Naive thymus-derived CD4-positive, alpha-beta T cell (primary cell): Measurements from ENCODE around the gene KCTD10. TPM values are rescaled to one million over a fixed set of nuclear protein-coding genes. Genes with fewer than 3 reads are reported as not detected.

ENCODE experiments used
- ATAC-seq: fragments of 150-1000 bp; cut with Tn5 transposase; 2 replicates; pipeline ENCODE4 v1.10.0; 2021; ENCODE audit warnings: mild to moderate bottlenecking, moderate library complexity
- CTCF ChIA-PET: fragments of 350-600 bp; sonication (Branson Sonifier 250); formaldehyde crosslinking; loops from one replicate; lab custom pipeline; 2021; ENCODE audit warnings: antibody characterized with exemption; lab: Charles Lee
- POLR2A ChIA-PET: fragments of 350-600 bp; sonication (Branson Sonifier 250); formaldehyde crosslinking; loops from one replicate; lab custom pipeline; 2021; ENCODE audit warnings: antibody characterized with exemption, inconsistent platforms; lab: Charles Lee
- DNase-seq, 9 donors: peaks; one replicate each; pipeline versions ENCODE4 v3.0.0 to v3.0.0-alpha.2; 2020 to 2022; ENCODE audit warnings: mixed read lengths in 1 of 9
- H3K27ac ChIP-seq: one replicate; pipeline ENCODE4 v1.7.0; 2013; ENCODE audit warnings: mild to moderate bottlenecking, low read depth, low read length, moderate library complexity
- H3K27me3 ChIP-seq, 2 donors: one replicate each; pipeline ENCODE4 v1.7.0; 2013; ENCODE audit warnings: low read length in 2 of 2, mild to moderate bottlenecking in 2 of 2, moderate library complexity in 2 of 2; ENCODE audit not compliant: control insufficient read depth in 2 of 2, insufficient read depth in 2 of 2
- H3K36me3 ChIP-seq, 3 experiments: 1 replicate in 2 of 3; 2 replicates in 1 of 3; pipeline ENCODE4 v1.7.0; 2013; ENCODE audit warnings: low read length in 3 of 3, mild to moderate bottlenecking in 3 of 3, moderate library complexity in 1 of 3; ENCODE audit not compliant: insufficient read depth in 3 of 3, control insufficient read depth in 2 of 3
- H3K4me1 ChIP-seq, 2 donors: one replicate each; pipeline ENCODE4 v1.7.0; 2013; ENCODE audit warnings: low read length in 2 of 2, mild to moderate bottlenecking in 2 of 2, moderate library complexity in 1 of 2; ENCODE audit not compliant: control insufficient read depth in 2 of 2, insufficient read depth in 2 of 2
- H3K4me3 ChIP-seq: 2 replicates; pipeline ENCODE4 v1.7.0; 2013; ENCODE audit warnings: mild to moderate bottlenecking, low read length
- H3K9me3 ChIP-seq, 3 experiments: 1 replicate in 2 of 3; 2 replicates in 1 of 3; pipeline ENCODE4 v1.7.0; 2013; ENCODE audit warnings: low read length in 3 of 3; ENCODE audit not compliant: control insufficient read depth in 2 of 3
- H3K27ac Mint-ChIP-seq, 9 donors: one replicate each; pipeline ENCODE4 v1.8.0; 2020 to 2022; ENCODE audit warnings: mixed read lengths in 9 of 9, mild to moderate bottlenecking in 8 of 9, moderate library complexity in 5 of 9, inconsistent platforms in 2 of 9
- H3K27me3 Mint-ChIP-seq, 5 donors: one replicate each; pipeline ENCODE4 v1.8.0; 2021 to 2022; ENCODE audit warnings: mixed read lengths in 5 of 5, mild to moderate bottlenecking in 1 of 5
- H3K36me3 Mint-ChIP-seq, 5 donors: one replicate each; pipeline ENCODE4 v1.8.0; 2020 to 2022; ENCODE audit warnings: mixed read lengths in 5 of 5, mild to moderate bottlenecking in 3 of 5, inconsistent platforms in 1 of 5
- H3K4me1 Mint-ChIP-seq, 7 donors: one replicate each; pipeline ENCODE4 v1.8.0; 2020 to 2022; ENCODE audit warnings: mixed read lengths in 7 of 7, mild to moderate bottlenecking in 3 of 7, inconsistent platforms in 1 of 7
- H3K4me3 Mint-ChIP-seq, 10 donors: one replicate each; pipeline ENCODE4 v1.8.0; 2020 to 2022; ENCODE audit warnings: mild to moderate bottlenecking in 10 of 10, mixed read lengths in 10 of 10, moderate library complexity in 6 of 10, inconsistent platforms in 2 of 10
- H3K9me3 Mint-ChIP-seq, 11 donors: one replicate each; pipeline ENCODE4 v1.8.0; 2020 to 2022; ENCODE audit warnings: mixed read lengths in 11 of 11, mild to moderate bottlenecking in 4 of 11, inconsistent platforms in 1 of 11, moderate library complexity in 1 of 11
- intact Hi-C, 2 donors: fragments of 100-400 bp; cut with micrococcal nuclease; formaldehyde crosslinking; loops; one replicate each; pipeline ENCODE4 v1.15.1; 2023
- polyA plus RNA-seq, 2 donors: library from polyadenylated mRNA; unstranded; fragments of 300-500 nt; fragmentation: Illumina TruSeq; gene quantifications; one replicate each; pipeline ENCODE4 v1.2.3, GENCODE V29; 2021
- total RNA-seq, 6 experiments: library from RNA in 5 of 6; stranded (reverse) in 5 of 6; gene quantifications; 1 replicate in 5 of 6; 2 replicates in 1 of 6; pipeline ENCODE4 v1.2.3 and lab custom pipeline; 2021 to 2026

The KCTD10 gene
- total and polyA plus RNA-seq, 7 experiments from 2014 or later, result 15.4 to 41.1 (median 28.7) TPM

DNA sequence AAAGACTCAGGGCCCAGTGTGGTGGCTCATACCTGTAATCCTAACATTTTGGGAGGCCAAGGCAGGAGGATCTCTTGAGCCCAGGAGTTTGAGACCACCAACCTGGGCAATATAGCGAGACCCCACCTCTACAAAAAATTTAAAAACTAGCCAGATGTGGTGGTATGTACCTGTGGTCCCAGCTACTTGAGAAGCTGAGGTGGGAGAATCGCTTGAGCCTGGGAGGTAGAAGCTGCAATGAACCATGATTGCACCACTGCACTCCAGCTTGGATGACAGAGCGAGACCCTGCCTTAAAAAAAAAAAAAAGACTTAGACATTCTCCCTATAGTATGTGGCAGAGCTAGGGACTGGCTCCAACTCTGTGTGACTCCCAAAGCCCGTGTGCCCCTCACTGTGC, 3.3 kb upstream of the KCTD10 start:
- intact Hi-C loops, result no loop called here
- Mint-ChIP-seq H3K36me3 (peaks cover 4 to 17% (median 9%) of the 10 kb centered on the region in 5 donors), H3K9me3 (no peaks in the 10 kb centered on the region), H3K4me1 (peaks cover 22 to 50% (median 41%) of the 10 kb centered on the region in 7 donors), H3K4me3 (peak overlapping the region in 1 of 10 donors; percentile 96), H3K27me3 (no peaks in the 10 kb centered on the region), H3K27ac (no peak overlapping the region)
- Histone ChIP-seq H3K9me3 (no peaks in the 10 kb centered on the region), H3K27me3 (no peaks in the 10 kb centered on the region), H3K36me3 (peaks cover 5 to 33% (median 17%) of the 10 kb centered on the region in 3 experiments), H3K4me1 (peaks cover 21 to 26% of the 10 kb centered on the region in 2 donors), H3K4me3 (no peak overlapping the region), H3K27ac (no peak overlapping the region)
- DNase-seq (no peak), ATAC-seq (no peak)
- CTCF ChIA-PET, result interaction anchor here (0.9 kb wide), 1 partner anchor 47 kb away, joined by 3 read pairs; no protein-coding TSS in a partner anchor
- POLR2A ChIA-PET, result no interaction called here

- ATAC-seq (no peak), DNase-seq (no peak)
- H3K36me3 ChIP-seq, result peaks cover 0 to 27% (median 11%) of the 10 kb centered on the region in 3 experiments
- intact Hi-C loops, result loop anchor here (5.0 kb wide), 3 partner anchors 47 to 1717 kb away; partner anchors contain the start of genes ISCU (in 1 of the 2), PRDM4 (in 1 of the 2) and SART3 (in 1 of the 2)
- H3K27ac ChIP-seq, result no peak overlapping the region
- H3K27ac Mint-ChIP-seq, result peak overlapping the region in 2 of 9 donors; percentile 14 to 43
- H3K9me3 ChIP-seq, result no peaks in the 10 kb centered on the region
- H3K27me3 Mint-ChIP-seq, result no peaks in the 10 kb centered on the region
- no peaks in the 10 kb centered on the region for H3K27me3 ChIP-seq
- peaks cover 21 to 26% of the 10 kb centered on the region in 2 donors for H3K4me1 ChIP-seq
- ChIA-PET CTCF (no interaction called here), POLR2A (no interaction called here)
- no peak overlapping the region for H3K4me3 ChIP-seq
- peak overlapping the region in 6 of 10 donors; percentile 21 to 99 (median 84) for H3K4me3 Mint-ChIP-seq
- no peaks in the 10 kb centered on the region for H3K9me3 Mint-ChIP-seq
- peaks cover 22 to 53% (median 43%) of the 10 kb centered on the region in 7 donors for H3K4me1 Mint-ChIP-seq
- H3K36me3 Mint-ChIP-seq, result peaks cover under 1 to 11% (median 6%) of the 10 kb centered on the region in 5 donors
These were observed 2.7 kb upstream of the KCTD10 start for GRCh38 chr12:109479761-109480160.

- ChIA-PET CTCF (no interaction called here), POLR2A (interaction anchor here (1.2 to 2.2 kb wide), 2 partner anchors 45 to 95 kb away, joined by 3 to 9 read pairs; partner anchors contain the start of genes MMAB and MVK)
- DNase-seq (no peak), ATAC-seq (no peak)
- H3K36me3 Mint-ChIP-seq, result no peaks in the 10 kb centered on the region
- H3K4me1 Mint-ChIP-seq, result peaks cover 24 to 58% (median 49%) of the 10 kb centered on the region in 7 donors
- Histone ChIP-seq H3K4me3 (peak overlapping the region; percentile 93), H3K36me3 (peaks cover 0 to 12% (median 0%) of the 10 kb centered on the region in 3 experiments), H3K27me3 (no peaks in the 10 kb centered on the region), H3K4me1 (peaks cover 21 to 26% of the 10 kb centered on the region in 2 donors), H3K9me3 (no peaks in the 10 kb centered on the region), H3K27ac (peak overlapping the region; percentile 90)
- H3K27me3 Mint-ChIP-seq, result no peaks in the 10 kb centered on the region
- peak overlapping the region; percentile 89 to 99 (median 96) for H3K4me3 Mint-ChIP-seq
- peak overlapping the region; percentile 96 to 99 (median 98) for H3K27ac Mint-ChIP-seq
- intact Hi-C loops, result loop anchor here (1.0 to 5.0 kb wide), 9 partner anchors 45 to 1716 kb away; partner anchors contain the start of genes FAM222A (in 2 of the 2), MMAB (in 2 of the 2), MVK (in 2 of the 2) and C12orf76 (in 1 of the 2)
- H3K9me3 Mint-ChIP-seq, result no peaks in the 10 kb centered on the region
These were observed 839 bp upstream of the KCTD10 start for GRCh38 chr12:109477963-109478315.

DNA sequence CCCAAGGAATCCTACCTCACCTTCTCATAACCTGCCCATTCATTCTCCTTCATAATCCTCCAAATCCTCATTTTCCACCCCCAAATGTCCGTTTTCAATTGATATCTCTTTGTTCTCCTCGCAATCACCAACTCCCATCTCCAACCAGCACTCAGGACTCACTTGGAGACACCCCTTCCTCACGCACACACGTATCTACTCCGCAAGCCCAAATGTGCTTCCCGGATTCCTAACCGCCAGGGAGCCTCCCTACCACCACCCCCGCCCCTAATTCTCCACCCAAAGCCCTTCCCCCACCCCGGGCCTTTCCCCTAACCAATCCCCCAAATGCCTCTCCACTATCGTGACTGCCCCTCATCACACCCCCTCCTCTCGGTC, 304 bp downstream of the KCTD10 start:
- no peak for ATAC-seq
- ChIA-PET CTCF (interaction anchor here (1.0 kb wide), 1 partner anchor 49 kb away, joined by 3 read pairs; no protein-coding TSS in a partner anchor), POLR2A (interaction anchor here (0.8 to 2.2 kb wide), 3 partner anchors 13 to 97 kb away, joined by 3 to 9 read pairs (median 3); partner anchors contain the start of genes MMAB and MVK)
- peak overlapping the region; percentile 89 to 99 (median 96) for H3K4me3 Mint-ChIP-seq
- intact Hi-C loops, result loop anchor here (1.0 to 5.0 kb wide), 9 partner anchors 44 to 1714 kb away; partner anchors contain the start of genes FAM222A (in 2 of the 2), MMAB (in 2 of the 2), MVK (in 2 of the 2) and C12orf76 (in 1 of the 2)
- H3K36me3 Mint-ChIP-seq, result no peaks in the 10 kb centered on the region
- H3K4me3 ChIP-seq, result peak overlapping the region; percentile 93
- H3K9me3 Mint-ChIP-seq, result no peaks in the 10 kb centered on the region
- peak overlapping the region; percentile 96 to 99 (median 98) for H3K27ac Mint-ChIP-seq
- no peaks in the 10 kb centered on the region for H3K9me3 ChIP-seq
- no peaks in the 10 kb centered on the region for H3K27me3 ChIP-seq
- H3K4me1 ChIP-seq, result peaks cover 21 to 26% of the 10 kb centered on the region in 2 donors
- no peaks in the 10 kb centered on the region for H3K27me3 Mint-ChIP-seq
- H3K27ac ChIP-seq, result peak overlapping the region; percentile 90
- H3K36me3 ChIP-seq, result peaks cover 0 to 15% (median 0%) of the 10 kb centered on the region in 3 experiments
- peaks cover 24 to 60% (median 46%) of the 10 kb centered on the region in 7 donors for H3K4me1 Mint-ChIP-seq
- peak in 1 of 9 donors; percentile 2 for DNase-seq

- H3K4me1 Mint-ChIP-seq, result peaks cover 24 to 61% (median 46%) of the 10 kb centered on the region in 7 donors
- DNase-seq (no peak), ATAC-seq (no peak)
- ChIA-PET POLR2A (interaction anchor here (0.8 to 2.2 kb wide), 2 partner anchors 13 to 97 kb away, joined by 3 to 9 read pairs; partner anchors contain the start of genes MMAB and MVK), CTCF (no interaction called here)
- Histone ChIP-seq H3K4me1 (peaks cover 21 to 26% of the 10 kb centered on the region in 2 donors), H3K36me3 (peaks cover 0 to 18% (median 0%) of the 10 kb centered on the region in 3 experiments), H3K27me3 (no peaks in the 10 kb centered on the region), H3K27ac (peak overlapping the region; percentile 90), H3K4me3 (peak overlapping the region; percentile 93), H3K9me3 (no peaks in the 10 kb centered on the region)
- no peaks in the 10 kb centered on the region for H3K27me3 Mint-ChIP-seq
- H3K36me3 Mint-ChIP-seq, result no peaks in the 10 kb centered on the region
- peak overlapping the region; percentile 96 to 99 (median 98) for H3K27ac Mint-ChIP-seq
- H3K9me3 Mint-ChIP-seq, result no peaks in the 10 kb centered on the region
- intact Hi-C loops, result loop anchor here (2.0 to 5.0 kb wide), 6 partner anchors 43 to 1714 kb away; partner anchors contain the start of genes C12orf76 (in 1 of the 2), ISCU (in 1 of the 2), PRDM4 (in 1 of the 2) and SART3 (in 1 of the 2)
- H3K4me3 Mint-ChIP-seq, result peak overlapping the region; percentile 89 to 99 (median 96)
These were observed 900 bp downstream of the KCTD10 start for GRCh38 chr12:109475993-109476806.

DNA sequence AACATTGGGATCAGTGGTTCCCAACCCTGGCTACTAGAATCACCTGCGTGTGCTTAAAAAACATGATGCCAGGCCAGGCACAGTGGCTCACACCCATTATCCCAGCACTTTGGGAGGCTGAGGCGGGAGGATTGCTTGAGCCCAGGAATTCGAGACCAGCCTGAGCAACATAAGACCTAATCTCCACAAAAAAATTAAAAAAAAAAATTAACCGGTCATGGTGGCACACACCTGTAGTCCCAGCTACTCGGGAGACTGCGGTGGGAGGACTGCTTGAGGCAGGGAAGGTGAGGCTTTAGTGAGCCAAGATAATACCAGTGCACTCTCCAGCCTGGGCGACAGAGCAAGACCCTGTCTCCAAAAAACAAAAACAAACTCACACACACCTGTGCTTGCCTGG, 2.0 kb downstream of the KCTD10 start:
- H3K4me3 ChIP-seq, result no peak overlapping the region
- ChIA-PET CTCF (no interaction called here), POLR2A (no interaction called here)
- H3K27ac Mint-ChIP-seq, result peak overlapping the region in 1 of 9 donors; percentile 56
- H3K36me3 ChIP-seq, result peaks cover 0 to 25% (median 0%) of the 10 kb centered on the region in 3 experiments
- H3K9me3 ChIP-seq, result no peaks in the 10 kb centered on the region
- no peaks in the 10 kb centered on the region for H3K36me3 Mint-ChIP-seq
- no peak for DNase-seq
- ATAC-seq, result no peak
- peaks cover 21 to 26% of the 10 kb centered on the region in 2 donors for H3K4me1 ChIP-seq
- H3K27me3 ChIP-seq, result no peaks in the 10 kb centered on the region
- H3K27me3 Mint-ChIP-seq, result no peaks in the 10 kb centered on the region
- no peaks in the 10 kb centered on the region for H3K9me3 Mint-ChIP-seq
- H3K27ac ChIP-seq, result no peak overlapping the region
- intact Hi-C loops, result loop anchor here (5.0 kb wide), 3 partner anchors 43 to 1713 kb away; partner anchors contain the start of genes ISCU (in 1 of the 2), PRDM4 (in 1 of the 2) and SART3 (in 1 of the 2)
- H3K4me1 Mint-ChIP-seq, result peaks cover 28 to 70% (median 55%) of the 10 kb centered on the region in 7 donors
- peak overlapping the region in 6 of 10 donors; percentile 48 to 98 (median 89) for H3K4me3 Mint-ChIP-seq
